GM18867 (cell line): ENCODE data around the gene CR1L.
"Not testable (repeated sequence)": the region's sequence is repeated elsewhere in the genome, so short reads cannot be mapped to it uniquely, and the experiment has no call there.

Experiments
- ATAC-seq: cut with Tn5 transposase; IDR thresholded peaks from one replicate; pipeline ENCODE4 v1.9.1; 2021; ENCODE audit warnings: mild to moderate bottlenecking, moderate library complexity; ENCODE audit not compliant: unreplicated experiment

CR1L gene

DNA sequence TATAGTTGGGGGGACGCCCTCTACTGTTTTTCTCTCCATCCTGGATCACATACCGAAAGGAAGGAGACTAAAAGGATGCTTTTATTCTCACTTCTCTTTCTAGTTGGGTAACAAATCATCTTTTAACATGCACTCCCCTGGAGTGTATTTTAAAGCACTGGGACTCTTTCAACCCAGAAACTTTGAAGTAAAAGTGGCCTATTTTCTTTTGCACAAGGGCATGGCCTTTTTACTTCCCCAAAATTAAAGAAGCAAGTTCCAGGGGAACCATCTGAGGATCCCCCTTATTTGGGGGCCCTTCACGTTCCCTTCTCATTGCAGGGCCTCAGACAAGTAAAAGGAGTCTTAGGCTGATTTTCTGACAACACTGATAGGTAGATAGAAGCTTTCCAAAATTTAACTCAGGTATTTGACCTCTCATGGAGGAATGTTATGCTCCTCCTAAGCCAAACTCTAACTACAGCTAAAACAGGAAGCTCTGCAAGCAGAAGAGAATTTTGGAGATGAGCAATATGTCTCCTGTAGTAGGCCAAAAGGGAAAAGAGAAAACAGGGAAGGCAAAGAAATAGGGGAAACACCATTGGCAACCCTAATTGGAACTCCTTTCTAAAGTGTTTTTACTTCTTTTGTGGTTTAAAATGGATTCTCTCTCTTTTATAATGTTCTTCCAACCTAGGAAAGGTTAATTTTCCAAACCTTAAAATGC is 98.1 kb downstream of the CR1L start:
- ATAC-seq = no peak

DNA sequence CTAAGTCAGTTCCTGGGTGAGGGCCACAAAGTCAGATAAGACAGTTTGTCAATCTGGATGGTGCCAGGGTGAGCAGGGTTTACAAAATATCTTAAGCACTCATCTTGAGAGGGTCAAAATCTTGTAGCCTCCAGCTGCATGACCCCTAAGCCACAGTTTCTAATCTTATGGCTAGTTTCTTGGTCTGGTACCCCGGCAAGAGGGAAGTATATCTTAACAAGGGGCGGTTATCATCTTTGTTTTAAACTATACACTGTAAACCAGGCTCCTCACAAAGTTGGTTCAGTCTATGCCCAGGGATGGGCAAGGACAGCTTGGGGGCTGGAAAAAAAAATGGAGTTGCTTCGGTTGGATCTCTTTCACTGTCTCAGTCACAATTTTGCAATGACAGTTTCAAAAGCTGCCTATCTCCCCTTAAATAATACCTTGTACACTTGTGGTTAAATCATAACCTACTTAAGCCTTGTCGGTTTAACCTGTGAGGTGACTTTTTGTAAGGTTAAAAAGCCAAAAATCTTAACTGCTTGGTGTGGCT is 99.1 kb downstream of the CR1L start:
- no peak for ATAC-seq

DNA sequence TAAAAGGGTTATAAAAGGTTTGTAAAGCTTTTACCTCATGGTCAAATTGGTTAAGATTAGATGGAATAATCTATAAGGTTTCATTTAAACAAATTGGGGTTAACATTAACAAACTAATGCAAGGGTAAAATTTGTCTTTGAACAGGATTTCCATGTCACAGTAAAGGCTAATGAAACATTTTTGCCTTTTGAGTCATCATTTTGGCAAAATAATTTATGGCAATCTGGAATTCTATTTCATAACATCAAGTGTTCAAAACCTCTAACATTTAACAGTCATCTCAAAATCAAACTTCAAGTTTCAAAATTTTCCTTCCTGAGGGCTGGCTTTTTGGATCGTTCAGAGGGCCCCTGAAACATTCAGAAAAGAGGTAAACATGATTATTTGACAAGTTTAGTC is 100.4 kb downstream of the CR1L start:
- ATAC-seq = no peak

DNA sequence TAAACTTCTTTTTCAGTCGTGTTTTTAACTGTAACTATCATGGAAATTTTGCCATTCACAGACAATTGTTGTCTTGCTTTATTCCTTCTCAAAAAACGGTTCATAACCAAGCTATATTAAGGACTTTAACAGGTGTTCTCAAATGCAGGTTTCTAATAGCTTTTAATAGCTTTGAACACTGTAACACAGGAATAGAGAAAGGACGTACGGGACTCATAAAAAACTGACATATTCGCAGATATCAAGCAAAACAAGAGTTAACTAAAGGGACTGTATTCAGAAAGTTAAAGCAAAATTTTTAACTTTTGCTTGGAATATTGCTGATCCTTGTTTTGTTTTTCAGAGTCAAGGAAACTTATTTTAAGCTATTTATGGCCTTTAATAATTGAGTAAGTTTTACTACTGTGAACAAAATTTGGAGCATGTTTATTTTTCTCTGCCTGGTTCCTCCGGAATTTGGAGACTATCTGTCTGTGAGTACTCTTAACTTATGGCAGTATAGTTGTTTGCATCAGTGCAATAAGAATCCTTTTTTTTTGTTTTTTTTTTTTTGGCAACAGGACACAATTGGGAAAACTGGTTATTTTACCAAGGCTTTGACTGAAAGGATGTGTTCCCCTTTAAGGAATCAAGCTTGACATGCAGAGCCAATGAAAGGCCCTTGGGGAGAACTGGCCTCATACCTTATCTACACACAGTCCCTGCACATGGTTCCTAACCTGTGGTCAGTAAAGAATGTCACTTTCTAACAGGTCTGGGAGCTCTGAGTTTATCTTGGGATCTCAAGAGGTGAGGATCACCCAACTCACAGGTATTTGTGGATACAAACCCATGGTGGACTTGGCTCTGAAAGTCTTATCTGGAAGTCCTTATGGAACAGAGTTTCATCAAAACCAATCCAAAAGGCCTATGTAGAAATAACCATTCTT is 101.2 kb downstream of the CR1L start:
- ATAC-seq = no peak

DNA sequence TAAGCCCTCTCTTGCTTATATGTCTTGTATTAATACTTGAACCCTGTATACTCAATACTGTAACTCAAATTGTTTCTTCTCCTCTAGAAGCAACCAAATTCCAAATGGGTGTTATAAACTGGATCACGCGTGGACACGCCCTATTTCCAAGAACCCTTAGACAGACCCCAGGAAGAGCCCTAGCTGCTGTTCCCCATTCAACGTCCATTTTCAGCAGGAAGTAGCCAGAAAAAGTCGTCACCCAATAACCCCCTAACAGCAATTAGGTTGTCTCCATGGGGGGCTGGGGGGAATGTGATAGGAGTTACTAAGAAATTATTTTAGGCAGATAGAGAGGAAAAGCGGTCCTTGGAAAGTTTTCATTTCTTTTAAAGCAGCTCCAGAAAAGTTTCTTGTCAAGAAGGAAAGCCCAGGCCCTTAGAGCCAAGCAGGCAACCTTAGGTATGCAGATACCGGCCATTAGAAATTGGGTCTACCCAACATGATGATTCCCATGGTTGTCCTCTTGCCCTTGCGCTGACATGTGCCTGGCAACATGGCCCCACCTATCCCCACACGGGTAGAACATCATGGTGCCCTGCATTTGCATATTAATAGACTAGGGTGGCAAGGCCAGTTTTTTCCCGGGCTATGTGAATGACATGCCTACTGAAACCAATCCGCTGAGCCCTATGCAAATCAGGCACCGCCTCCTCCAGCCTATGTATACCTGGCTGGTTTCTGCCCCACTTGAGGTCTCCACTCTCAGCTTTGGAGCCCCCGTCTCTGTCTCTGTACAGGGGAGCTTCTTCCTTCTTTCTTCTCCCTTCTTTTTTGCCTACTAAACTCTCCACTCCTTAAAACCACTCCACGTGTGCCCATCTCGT is 102.9 kb downstream of the CR1L start:
- ATAC-seq = no peak

DNA sequence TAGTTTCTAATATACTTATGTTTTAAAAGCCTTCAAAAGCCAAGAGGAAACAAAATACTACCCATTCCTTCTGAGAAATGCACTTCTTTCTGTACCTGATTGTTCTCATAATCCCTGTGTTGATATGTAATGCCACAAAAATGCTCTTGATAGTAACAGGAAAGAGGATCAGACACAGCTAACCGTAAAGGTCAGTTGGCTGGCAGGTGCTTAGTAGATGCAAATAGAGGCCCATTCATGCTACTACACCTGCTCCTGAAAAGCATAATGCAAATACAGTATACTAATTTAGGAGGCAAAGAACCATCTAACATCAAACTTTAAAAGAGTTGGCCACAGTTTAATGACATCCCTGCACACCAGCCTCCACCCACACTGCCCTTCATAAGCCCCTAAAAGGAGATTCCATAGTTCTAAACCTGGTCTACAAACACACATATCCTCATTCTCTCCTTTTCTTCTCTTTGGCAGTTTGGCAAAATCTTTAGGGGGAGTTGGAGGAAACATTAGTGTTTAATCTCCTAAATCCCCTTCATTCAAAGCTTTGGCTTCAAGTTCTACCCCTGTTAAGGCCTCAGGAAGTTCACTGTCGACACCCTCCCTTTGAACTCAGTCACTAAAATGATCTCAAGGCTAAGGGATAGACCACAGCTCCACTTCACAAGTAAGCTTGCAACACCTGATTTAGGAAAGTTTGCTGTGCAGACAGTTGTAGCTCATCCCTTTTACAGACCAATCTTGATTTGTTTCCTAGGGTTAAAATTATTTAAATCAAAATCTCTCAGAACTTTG is 104.0 kb downstream of the CR1L start:
- ATAC-seq = no peak

DNA sequence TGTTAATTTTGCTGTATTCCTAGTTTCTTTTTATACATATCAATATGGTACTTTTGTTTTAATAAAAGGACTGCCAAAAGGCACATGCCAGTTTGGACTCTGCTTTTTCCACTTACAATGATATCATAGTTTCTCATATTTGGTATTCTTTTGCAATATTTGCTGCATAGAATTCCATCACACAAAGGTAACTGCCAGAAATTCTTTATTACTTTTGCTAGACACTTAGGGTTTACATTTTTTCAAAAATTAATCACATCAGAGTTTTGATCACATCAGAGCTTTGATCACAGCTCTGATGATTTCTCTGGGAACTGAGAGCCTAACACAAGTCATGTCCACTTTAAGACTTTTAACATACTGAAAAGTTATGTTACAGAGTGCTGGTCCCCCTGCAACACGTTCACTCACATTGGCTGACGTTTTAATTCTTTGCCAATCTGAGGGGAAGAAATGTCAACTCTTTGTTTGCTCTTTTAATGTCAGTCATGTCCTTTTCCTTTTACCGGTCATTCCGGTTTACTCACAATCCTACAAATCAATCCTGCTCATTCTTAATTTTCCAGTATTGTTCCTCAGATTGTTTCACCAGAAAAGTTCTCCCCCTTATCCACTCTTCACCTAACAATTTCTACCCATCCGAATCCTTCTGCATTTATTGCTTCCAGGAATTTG is 105.8 kb downstream of the CR1L start:
- ATAC-seq = no peak

DNA sequence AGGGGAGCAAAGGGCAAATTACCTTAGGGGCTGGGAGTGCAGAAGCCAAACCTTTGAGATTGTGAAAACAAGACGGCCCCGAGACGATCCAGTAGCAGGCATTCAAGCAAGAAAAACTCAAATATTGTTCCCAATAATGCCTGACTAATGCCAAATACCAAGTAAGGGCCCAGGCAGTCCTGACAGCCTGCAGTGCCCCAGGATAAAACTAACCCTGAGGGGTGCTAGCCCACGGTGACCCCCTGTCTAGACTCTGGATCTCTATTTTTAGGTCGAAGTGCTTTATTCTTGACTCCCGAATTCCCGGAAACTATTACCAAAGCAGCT is 106.5 kb downstream of the CR1L start:
- not testable (repeated sequence) for ATAC-seq

DNA sequence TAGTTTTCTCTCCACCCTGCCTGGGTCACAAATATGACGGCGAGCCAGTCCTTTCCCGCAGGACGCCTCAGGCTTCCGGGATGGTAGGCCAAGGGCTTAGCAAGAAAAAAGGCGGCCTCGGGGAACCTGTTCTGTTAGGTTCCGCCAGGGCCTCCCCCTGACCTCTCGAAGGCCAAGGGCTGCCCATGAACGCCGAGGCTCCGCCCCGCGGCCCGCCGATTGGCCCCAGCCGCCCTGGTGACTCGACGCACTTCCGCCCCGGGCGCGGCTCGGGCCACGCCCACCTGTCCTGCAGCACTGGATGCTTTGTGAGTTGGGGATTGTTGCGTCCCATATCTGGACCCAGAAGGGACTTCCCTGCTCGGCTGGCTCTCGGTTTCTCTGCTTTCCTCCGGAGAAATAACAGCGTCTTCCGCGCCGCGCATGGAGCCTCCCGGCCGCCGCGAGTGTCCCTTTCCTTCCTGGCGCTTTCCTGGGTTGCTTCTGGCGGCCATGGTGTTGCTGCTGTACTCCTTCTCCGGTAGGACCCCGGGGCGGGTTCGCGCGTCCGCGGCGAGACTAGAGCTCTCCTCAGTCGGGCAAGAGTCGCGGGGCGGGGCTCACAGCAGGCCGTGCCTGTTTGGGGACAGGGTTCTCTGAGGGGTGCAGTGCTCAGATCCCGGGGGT is 107.0 kb downstream of the CR1L start, which contains the start of gene CD46:
TSS of gene CD46 (plus strand) at position 265 of the 666 bp plus-strand sequence. CDS start at position 424, 159 bp downstream.
- peak; percentile 99 for ATAC-seq

DNA sequence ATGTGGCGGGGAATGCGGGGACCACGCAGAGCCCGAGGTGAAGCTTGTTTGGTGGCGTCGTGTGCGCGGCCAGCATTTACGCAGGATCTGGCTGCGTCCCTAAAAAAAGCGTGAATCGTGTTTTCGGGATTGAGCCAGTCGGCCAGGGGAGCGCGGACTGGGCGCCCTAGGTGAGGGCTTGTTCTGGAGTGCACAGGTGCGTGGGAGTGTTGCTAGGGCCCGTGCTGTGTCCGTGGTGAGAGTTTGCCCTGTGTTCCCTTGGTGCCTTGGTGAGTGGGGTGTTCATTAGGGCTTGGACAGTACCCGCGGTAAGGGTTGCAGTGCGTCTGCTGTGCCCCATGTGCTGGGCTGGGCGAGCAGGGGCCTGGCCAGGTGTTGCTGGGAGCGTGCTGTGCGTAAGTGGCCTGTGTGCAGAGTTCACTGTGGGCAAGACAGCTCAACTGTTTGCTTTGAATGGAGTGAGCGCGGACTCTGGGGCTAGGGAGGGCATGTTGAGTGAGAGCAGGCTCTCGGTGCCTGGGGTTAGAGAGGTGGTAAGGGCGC is 107.6 kb downstream of the CR1L start:
- peak; percentile 33 for ATAC-seq

DNA sequence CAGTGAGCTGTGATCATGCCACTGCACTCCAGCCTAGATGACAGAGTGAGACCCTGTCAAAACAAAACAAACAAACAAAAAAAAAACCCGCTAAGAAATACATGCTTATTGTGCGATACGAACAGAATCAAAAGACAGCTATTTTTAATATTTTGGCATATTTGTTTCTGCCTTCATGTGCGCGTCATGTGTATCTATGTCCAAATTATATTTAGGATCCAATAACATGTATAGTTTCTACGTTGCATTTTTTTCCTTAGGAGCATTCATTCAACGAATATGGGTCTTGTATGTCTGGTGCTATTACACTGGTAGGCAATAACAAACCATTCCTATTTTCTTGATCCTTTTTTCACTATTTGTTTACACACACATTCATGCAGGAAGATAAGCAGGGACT is 108.7 kb downstream of the CR1L start:
- ATAC-seq = no peak

DNA sequence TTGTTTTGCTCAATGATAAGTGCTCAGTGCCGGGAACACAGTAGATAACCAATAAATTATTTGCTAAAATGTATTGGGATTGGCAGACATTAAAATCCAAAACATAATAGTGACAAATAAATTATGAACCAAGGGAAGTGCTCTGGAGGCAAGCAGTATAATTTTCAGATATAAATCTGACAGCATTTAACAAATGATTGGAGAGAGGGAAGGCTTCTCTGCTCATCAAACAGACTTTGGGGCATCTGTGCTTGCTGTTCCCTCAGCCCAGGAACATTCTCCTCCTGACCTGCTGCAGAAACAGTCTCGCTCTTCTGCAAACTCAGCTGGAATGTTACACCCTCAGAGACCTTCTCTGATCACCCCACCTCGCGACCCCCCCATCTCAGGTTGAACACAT is 109.1 kb downstream of the CR1L start:
- ATAC-seq = no peak

DNA sequence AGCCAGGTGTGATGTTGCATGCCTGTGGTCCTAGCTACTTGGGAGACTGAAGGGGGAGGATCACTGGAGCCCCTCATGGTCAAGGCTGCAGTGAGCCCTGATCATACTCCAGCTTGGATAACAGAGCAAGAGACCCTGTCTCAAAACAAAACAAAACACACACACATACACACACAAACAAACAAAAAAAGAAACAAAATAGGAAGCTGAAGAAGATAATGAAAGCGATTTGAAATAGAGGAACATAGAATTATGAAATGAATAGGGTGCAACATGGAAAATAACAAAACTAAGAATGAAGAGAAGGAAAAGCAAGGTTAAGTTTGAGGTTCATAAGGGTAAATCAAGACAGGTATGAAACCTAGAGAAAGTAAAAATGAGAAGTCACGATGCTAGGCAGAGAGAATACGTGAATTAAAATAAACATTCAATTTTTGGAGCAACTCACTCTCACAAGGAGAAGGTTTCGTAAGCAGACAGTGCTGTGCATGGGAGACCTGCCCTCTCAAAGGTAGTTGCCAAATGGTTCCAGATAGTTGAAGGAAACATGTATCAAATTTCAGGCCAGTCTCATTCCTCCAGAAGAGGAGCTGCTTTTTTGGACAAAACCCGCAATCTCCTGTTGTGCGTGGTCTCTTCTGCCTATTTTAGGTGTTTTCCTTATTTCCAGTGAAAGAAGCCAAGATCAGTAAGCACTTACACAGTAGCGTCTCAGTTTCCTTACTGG is 110.2 kb downstream of the CR1L start:
- no peak for ATAC-seq

DNA sequence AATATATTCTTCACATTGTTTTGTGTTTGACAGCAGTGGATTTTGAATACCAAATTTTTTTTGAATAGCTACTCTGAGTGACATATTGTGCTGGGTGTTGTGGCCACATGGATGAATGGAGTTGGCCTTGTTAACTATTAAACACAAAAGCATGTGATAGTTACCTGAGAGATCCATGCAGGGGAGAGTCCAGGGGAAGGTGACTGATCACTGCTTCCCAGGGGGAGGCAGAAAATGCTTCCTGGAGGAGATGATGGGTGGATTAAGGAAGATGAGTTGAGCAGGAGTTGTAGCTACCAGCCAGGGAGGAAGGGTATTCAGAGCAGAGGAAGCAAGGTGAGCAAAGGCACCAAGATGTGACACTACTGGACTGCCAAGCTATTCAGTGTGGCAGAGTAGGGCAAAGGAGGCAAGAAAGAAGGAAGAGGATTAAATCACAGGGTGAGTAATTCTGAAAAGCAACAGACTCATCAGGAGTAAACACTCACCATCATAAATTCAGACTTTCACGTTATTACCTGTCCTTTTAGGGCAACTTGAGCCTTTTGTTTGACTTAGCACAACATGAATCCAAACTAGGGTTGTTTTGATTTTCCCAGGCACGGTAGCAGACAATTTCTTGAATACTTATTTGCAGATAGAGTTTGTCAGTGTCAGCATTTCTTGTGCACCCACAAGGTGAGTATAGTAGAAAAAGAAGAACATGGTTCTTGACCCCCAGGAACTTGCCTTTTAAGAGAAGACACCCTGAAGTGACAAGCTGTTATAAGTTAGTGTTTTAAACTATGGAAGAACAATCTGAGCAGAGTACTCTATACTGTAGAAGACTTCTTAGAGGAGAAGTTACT is 111.1 kb downstream of the CR1L start:
- ATAC-seq = no peak

DNA sequence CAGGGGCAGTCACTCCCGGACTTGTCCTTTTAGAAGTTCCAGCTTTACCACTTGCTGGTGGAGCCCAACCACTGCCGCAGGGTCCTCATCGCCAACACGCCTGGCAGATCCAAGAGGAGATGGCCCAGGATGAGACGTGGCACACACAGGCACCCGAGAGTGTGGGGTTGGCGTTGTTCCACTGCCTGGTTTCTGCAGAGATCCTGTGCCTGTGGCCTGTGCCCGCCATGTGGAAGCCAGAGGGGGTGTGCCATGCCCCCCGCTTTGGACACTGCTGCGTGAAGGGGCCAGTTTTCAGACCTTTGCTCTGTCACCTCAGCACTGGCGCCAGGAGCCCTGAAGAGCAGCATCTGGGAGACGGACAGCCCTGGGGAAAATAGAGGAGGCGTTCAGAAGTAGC is 117.7 kb downstream of the CR1L start:
- no peak for ATAC-seq

DNA sequence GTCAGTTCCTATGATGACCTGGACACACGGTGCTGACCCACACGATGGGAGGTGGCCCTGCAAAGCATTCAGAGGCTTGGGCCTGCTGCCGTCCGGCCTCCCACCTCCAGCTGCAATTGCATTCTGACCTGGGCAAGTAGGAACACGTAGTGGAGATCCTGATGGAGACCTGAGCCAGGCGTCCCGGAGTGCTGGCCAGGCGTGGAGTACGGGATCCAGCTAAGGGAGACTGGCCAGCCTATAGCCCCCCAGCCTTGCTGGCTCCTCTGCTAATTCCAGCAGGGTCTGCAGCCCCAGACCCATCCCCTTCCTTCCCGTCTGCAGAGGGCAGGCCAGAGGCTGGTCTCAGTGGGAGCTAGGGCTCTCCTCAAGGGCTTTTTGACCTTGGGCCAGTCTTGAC is 118.2 kb downstream of the CR1L start:
- no peak for ATAC-seq

DNA sequence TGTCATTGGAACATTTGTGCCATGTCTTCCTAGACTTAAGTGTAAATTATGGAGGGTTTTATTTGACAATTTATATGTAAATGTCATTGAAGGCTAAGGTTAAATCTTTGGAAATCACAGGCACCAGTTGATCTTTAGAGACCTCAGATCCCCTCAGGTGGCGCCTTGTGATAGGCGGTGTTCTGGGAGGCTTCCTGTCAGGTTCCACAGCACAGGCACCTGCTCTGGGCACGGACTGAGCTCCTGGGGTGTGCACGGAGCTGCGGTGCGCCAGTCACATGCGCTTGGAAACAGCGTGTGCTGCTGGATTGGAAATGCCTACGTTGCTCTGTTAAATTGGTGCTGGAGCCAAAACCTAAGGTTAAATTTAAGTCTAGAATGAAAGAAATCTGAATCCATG is 119.0 kb downstream of the CR1L start:
- no peak for ATAC-seq
